Naive thymus-derived CD4-positive, alpha-beta T cell (primary cell): Measurements from ENCODE around the gene CACYBP. TPM values are rescaled to one million over a fixed set of nuclear protein-coding genes. Genes with fewer than 3 reads are reported as not detected.

Source experiments
- ATAC-seq: fragments of 150-1000 bp; cut with Tn5 transposase; 2 replicates; pipeline ENCODE4 v1.10.0; 2021; ENCODE audit warnings: mild to moderate bottlenecking, moderate library complexity
- CTCF ChIA-PET: fragments of 350-600 bp; sonication (Branson Sonifier 250); formaldehyde crosslinking; loops from one replicate; lab custom pipeline; 2021; ENCODE audit warnings: antibody characterized with exemption; lab: Charles Lee
- POLR2A ChIA-PET: fragments of 350-600 bp; sonication (Branson Sonifier 250); formaldehyde crosslinking; loops from one replicate; lab custom pipeline; 2021; ENCODE audit warnings: antibody characterized with exemption, inconsistent platforms; lab: Charles Lee
- DNase-seq, 9 donors: peaks; one replicate each; pipeline versions ENCODE4 v3.0.0 to v3.0.0-alpha.2; 2020 to 2022; ENCODE audit warnings: mixed read lengths in 1 of 9
- H3K27ac ChIP-seq: one replicate; pipeline ENCODE4 v1.7.0; 2013; ENCODE audit warnings: mild to moderate bottlenecking, low read depth, low read length, moderate library complexity
- H3K27me3 ChIP-seq, 2 donors: one replicate each; pipeline ENCODE4 v1.7.0; 2013; ENCODE audit warnings: low read length in 2 of 2, mild to moderate bottlenecking in 2 of 2, moderate library complexity in 2 of 2; ENCODE audit not compliant: control insufficient read depth in 2 of 2, insufficient read depth in 2 of 2
- H3K36me3 ChIP-seq, 3 experiments: 1 replicate in 2 of 3; 2 replicates in 1 of 3; pipeline ENCODE4 v1.7.0; 2013; ENCODE audit warnings: low read length in 3 of 3, mild to moderate bottlenecking in 3 of 3, moderate library complexity in 1 of 3; ENCODE audit not compliant: insufficient read depth in 3 of 3, control insufficient read depth in 2 of 3
- H3K4me1 ChIP-seq, 2 donors: one replicate each; pipeline ENCODE4 v1.7.0; 2013; ENCODE audit warnings: low read length in 2 of 2, mild to moderate bottlenecking in 2 of 2, moderate library complexity in 1 of 2; ENCODE audit not compliant: control insufficient read depth in 2 of 2, insufficient read depth in 2 of 2
- H3K4me3 ChIP-seq: 2 replicates; pipeline ENCODE4 v1.7.0; 2013; ENCODE audit warnings: mild to moderate bottlenecking, low read length
- H3K9me3 ChIP-seq, 3 experiments: 1 replicate in 2 of 3; 2 replicates in 1 of 3; pipeline ENCODE4 v1.7.0; 2013; ENCODE audit warnings: low read length in 3 of 3; ENCODE audit not compliant: control insufficient read depth in 2 of 3
- H3K27ac Mint-ChIP-seq, 9 donors: one replicate each; pipeline ENCODE4 v1.8.0; 2020 to 2022; ENCODE audit warnings: mixed read lengths in 9 of 9, mild to moderate bottlenecking in 8 of 9, moderate library complexity in 5 of 9, inconsistent platforms in 2 of 9
- H3K27me3 Mint-ChIP-seq, 5 donors: one replicate each; pipeline ENCODE4 v1.8.0; 2021 to 2022; ENCODE audit warnings: mixed read lengths in 5 of 5, mild to moderate bottlenecking in 1 of 5
- H3K36me3 Mint-ChIP-seq, 5 donors: one replicate each; pipeline ENCODE4 v1.8.0; 2020 to 2022; ENCODE audit warnings: mixed read lengths in 5 of 5, mild to moderate bottlenecking in 3 of 5, inconsistent platforms in 1 of 5
- H3K4me1 Mint-ChIP-seq, 7 donors: one replicate each; pipeline ENCODE4 v1.8.0; 2020 to 2022; ENCODE audit warnings: mixed read lengths in 7 of 7, mild to moderate bottlenecking in 3 of 7, inconsistent platforms in 1 of 7
- H3K4me3 Mint-ChIP-seq, 10 donors: one replicate each; pipeline ENCODE4 v1.8.0; 2020 to 2022; ENCODE audit warnings: mild to moderate bottlenecking in 10 of 10, mixed read lengths in 10 of 10, moderate library complexity in 6 of 10, inconsistent platforms in 2 of 10
- H3K9me3 Mint-ChIP-seq, 11 donors: one replicate each; pipeline ENCODE4 v1.8.0; 2020 to 2022; ENCODE audit warnings: mixed read lengths in 11 of 11, mild to moderate bottlenecking in 4 of 11, inconsistent platforms in 1 of 11, moderate library complexity in 1 of 11
- intact Hi-C, 2 donors: fragments of 100-400 bp; cut with micrococcal nuclease; formaldehyde crosslinking; loops; one replicate each; pipeline ENCODE4 v1.15.1; 2023
- polyA plus RNA-seq, 2 donors: library from polyadenylated mRNA; unstranded; fragments of 300-500 nt; fragmentation: Illumina TruSeq; gene quantifications; one replicate each; pipeline ENCODE4 v1.2.3, GENCODE V29; 2021
- total RNA-seq, 6 experiments: library from RNA in 5 of 6; stranded (reverse) in 5 of 6; gene quantifications; 1 replicate in 5 of 6; 2 replicates in 1 of 6; pipeline ENCODE4 v1.2.3 and lab custom pipeline; 2021 to 2026

Gene CACYBP
- total and polyA plus RNA-seq, 7 experiments from 2014 or later, result 70.8 to 192 (median 101) TPM

GRCh38 chr1:174968750-174969244 is 30.9 kb upstream of the CACYBP start:
- Mint-ChIP-seq H3K27me3 (no peaks in the 10 kb centered on the region), H3K9me3 (peaks cover 0 to 2% (median 0%) of the 10 kb centered on the region in 11 donors), H3K36me3 (peaks cover 0 to 24% (median 8%) of the 10 kb centered on the region in 5 donors), H3K4me1 (peaks cover 43 to 87% (median 74%) of the 10 kb centered on the region in 7 donors), H3K27ac (peak overlapping the region; percentile 87 to 97 (median 92)), H3K4me3 (peak overlapping the region; percentile 56 to 86 (median 74))
- peak in 7 of 9 donors; percentile 74 to 90 (median 85) for DNase-seq
- POLR2A ChIA-PET, result interaction anchor here (0.6 to 10.7 kb wide), 16 partner anchors 11 to 1239 kb away, joined by 3 to 227 read pairs (median 5); partner anchors contain the start of genes CACYBP and MRPS14
- H3K4me3 ChIP-seq, result peak overlapping the region; percentile 18
- no peaks in the 10 kb centered on the region for H3K9me3 ChIP-seq
- H3K4me1 ChIP-seq, result peaks cover 69 to 76% of the 10 kb centered on the region in 2 donors
- H3K27me3 ChIP-seq, result no peaks in the 10 kb centered on the region
- intact Hi-C loops, result loop anchor here (1.0 to 10.0 kb wide), 7 partner anchors 14 to 226 kb away; partner anchors contain the start of genes CACYBP (in 1 of the 2) and KIAA0040 (in 1 of the 2)
- peak; percentile 75 for ATAC-seq
- CTCF ChIA-PET, result interaction anchor here (0.6 to 1.8 kb wide), 7 partner anchors 10 to 169 kb away, joined by 3 to 12 read pairs (median 3); no protein-coding TSS in a partner anchor
- H3K27ac ChIP-seq, result peak overlapping the region; percentile 71
- no peaks in the 10 kb centered on the region for H3K36me3 ChIP-seq

- H3K27ac ChIP-seq, result no peak overlapping the region
- intact Hi-C loops, result loop anchor here (1.0 to 10.0 kb wide), 7 partner anchors 13 to 225 kb away; partner anchors contain the start of genes CACYBP (in 1 of the 2) and KIAA0040 (in 1 of the 2)
- Mint-ChIP-seq H3K4me3 (peak overlapping the region in 8 of 10 donors; percentile 31 to 86 (median 72)), H3K4me1 (peaks cover 39 to 85% (median 70%) of the 10 kb centered on the region in 7 donors), H3K36me3 (peaks cover 6 to 32% (median 17%) of the 10 kb centered on the region in 5 donors), H3K9me3 (peaks cover 0 to 2% (median 0%) of the 10 kb centered on the region in 11 donors), H3K27me3 (no peaks in the 10 kb centered on the region), H3K27ac (peak overlapping the region; percentile 87 to 97 (median 92))
- POLR2A ChIA-PET, result interaction anchor here (0.6 to 10.7 kb wide), 7 partner anchors 11 to 171 kb away, joined by 3 to 227 read pairs (median 5); partner anchors contain the start of genes CACYBP and MRPS14
- H3K9me3 ChIP-seq, result no peaks in the 10 kb centered on the region
- H3K4me1 ChIP-seq, result peaks cover 58 to 67% of the 10 kb centered on the region in 2 donors
- no peaks in the 10 kb centered on the region for H3K27me3 ChIP-seq
- peak overlapping the region; percentile 18 for H3K4me3 ChIP-seq
- H3K36me3 ChIP-seq, result no peaks in the 10 kb centered on the region
- DNase-seq (no peak), ATAC-seq (no peak)
- CTCF ChIA-PET, result interaction anchor here (0.9 to 1.1 kb wide), 2 partner anchors 13 to 16 kb away, joined by 3 to 5 read pairs; no protein-coding TSS in a partner anchor
Observed at GRCh38 chr1:174969977-174970376, 29.8 kb upstream of the CACYBP start.

- no peak for DNase-seq
- no peaks in the 10 kb centered on the region for H3K27me3 ChIP-seq
- H3K36me3 Mint-ChIP-seq, result peaks cover 7 to 47% (median 28%) of the 10 kb centered on the region in 5 donors
- no peak overlapping the region for H3K4me3 ChIP-seq
- H3K27me3 Mint-ChIP-seq, result no peaks in the 10 kb centered on the region
- H3K4me1 Mint-ChIP-seq, result peaks cover 42 to 80% (median 69%) of the 10 kb centered on the region in 7 donors
- no peak overlapping the region for H3K27ac ChIP-seq
- peaks cover 43 to 52% of the 10 kb centered on the region in 2 donors for H3K4me1 ChIP-seq
- POLR2A ChIA-PET, result interaction anchor here (0.9 to 10.7 kb wide), 6 partner anchors 9 to 52 kb away, joined by 3 to 227 read pairs (median 4); partner anchors contain the start of genes CACYBP and MRPS14
- peaks cover 0 to 7% (median 0%) of the 10 kb centered on the region in 3 experiments for H3K36me3 ChIP-seq
- no peaks in the 10 kb centered on the region for H3K9me3 Mint-ChIP-seq
- CTCF ChIA-PET, result interaction anchor here (0.5 to 1.6 kb wide), 2 partner anchors 10 to 27 kb away, joined by 3 to 5 read pairs; no protein-coding TSS in a partner anchor
- intact Hi-C loops, result no loop called here
- H3K27ac Mint-ChIP-seq, result peak overlapping the region in 6 of 9 donors; percentile 20 to 55 (median 32)
- H3K9me3 ChIP-seq, result no peaks in the 10 kb centered on the region
- no peak for ATAC-seq
- peak overlapping the region in 7 of 10 donors; percentile 1 to 67 (median 39) for H3K4me3 Mint-ChIP-seq
Observed at GRCh38 chr1:174971466-174971865, 28.3 kb upstream of the CACYBP start.

GRCh38 chr1:174971902-174972301 is 27.8 kb upstream of the CACYBP start:
- CTCF ChIA-PET, result interaction anchor here (0.5 to 1.6 kb wide), 2 partner anchors 10 to 27 kb away, joined by 3 to 5 read pairs; no protein-coding TSS in a partner anchor

GRCh38 chr1:174974711-174975119 is 25.0 kb upstream of the CACYBP start:
- Histone ChIP-seq H3K4me3 (no peak overlapping the region), H3K36me3 (peaks cover 0 to 10% (median 0%) of the 10 kb centered on the region in 3 experiments), H3K27ac (no peak overlapping the region), H3K9me3 (no peaks in the 10 kb centered on the region), H3K27me3 (no peaks in the 10 kb centered on the region), H3K4me1 (peaks cover 23 to 26% of the 10 kb centered on the region in 2 donors)
- Mint-ChIP-seq H3K27ac (peak overlapping the region in 2 of 9 donors; percentile 28 to 75), H3K36me3 (peaks cover 7 to 61% (median 44%) of the 10 kb centered on the region in 5 donors), H3K4me1 (peaks cover 27 to 66% (median 55%) of the 10 kb centered on the region in 7 donors), H3K27me3 (no peaks in the 10 kb centered on the region), H3K9me3 (no peaks in the 10 kb centered on the region), H3K4me3 (no peak overlapping the region)
- intact Hi-C loops, result no loop called here
- ChIA-PET CTCF (no interaction called here), POLR2A (interaction anchor here (0.7 to 12.1 kb wide), 8 partner anchors 6 to 175 kb away, joined by 3 to 154 read pairs (median 4); no protein-coding TSS in a partner anchor)
- ATAC-seq (no peak), DNase-seq (no peak)

More at GRCh38 chr1:174971902-174972301, 27.8 kb upstream of the CACYBP start:
- no peaks in the 10 kb centered on the region for H3K27me3 Mint-ChIP-seq
- intact Hi-C loops, result no loop called here
- Histone ChIP-seq H3K27me3 (no peaks in the 10 kb centered on the region), H3K4me1 (peaks cover 41 to 49% of the 10 kb centered on the region in 2 donors), H3K27ac (no peak overlapping the region), H3K9me3 (no peaks in the 10 kb centered on the region), H3K36me3 (peaks cover 0 to 10% (median 0%) of the 10 kb centered on the region in 3 experiments), H3K4me3 (no peak overlapping the region)
- peak overlapping the region in 4 of 10 donors; percentile 4 to 52 (median 23) for H3K4me3 Mint-ChIP-seq
- POLR2A ChIA-PET, result interaction anchor here (0.9 to 10.7 kb wide), 5 partner anchors 9 to 52 kb away, joined by 3 to 227 read pairs (median 5); partner anchors contain the start of genes CACYBP and MRPS14
- ATAC-seq, result no peak
- H3K36me3 Mint-ChIP-seq, result peaks cover 7 to 51% (median 33%) of the 10 kb centered on the region in 5 donors
- no peaks in the 10 kb centered on the region for H3K9me3 Mint-ChIP-seq
- peaks cover 41 to 80% (median 69%) of the 10 kb centered on the region in 7 donors for H3K4me1 Mint-ChIP-seq
- DNase-seq, result no peak
- H3K27ac Mint-ChIP-seq, result peak overlapping the region in 4 of 9 donors; percentile 21 to 87 (median 46)

- H3K9me3 ChIP-seq, result no peaks in the 10 kb centered on the region
- ChIA-PET POLR2A (interaction anchor here (0.6 to 12.1 kb wide), 6 partner anchors 7 to 48 kb away, joined by 3 to 154 read pairs (median 5); partner anchors contain the start of genes CACYBP and MRPS14), CTCF (interaction anchor here (0.8 to 1.3 kb wide), 2 partner anchors 23 to 33 kb away, joined by 3 read pairs; no protein-coding TSS in a partner anchor)
- H3K36me3 Mint-ChIP-seq, result peaks cover 13 to 62% (median 51%) of the 10 kb centered on the region in 5 donors
- ATAC-seq (no peak), DNase-seq (no peak)
- H3K4me1 Mint-ChIP-seq, result peaks cover 23 to 67% (median 53%) of the 10 kb centered on the region in 7 donors
- peak overlapping the region in 4 of 9 donors; percentile 28 to 77 (median 76) for H3K27ac Mint-ChIP-seq
- H3K27me3 Mint-ChIP-seq, result no peaks in the 10 kb centered on the region
- no peak overlapping the region for H3K27ac ChIP-seq
- H3K4me3 ChIP-seq, result no peak overlapping the region
- peaks cover 0 to 16% (median 0%) of the 10 kb centered on the region in 3 experiments for H3K36me3 ChIP-seq
- H3K9me3 Mint-ChIP-seq, result peaks cover 0 to 5% (median 0%) of the 10 kb centered on the region in 11 donors
- H3K4me3 Mint-ChIP-seq, result no peak overlapping the region
- peaks cover 15% of the 10 kb centered on the region in 2 donors for H3K4me1 ChIP-seq
- intact Hi-C loops, result no loop called here
- H3K27me3 ChIP-seq, result no peaks in the 10 kb centered on the region
Observed at GRCh38 chr1:174975764-174976163, 24.0 kb upstream of the CACYBP start.
